ENCODE data around the gene SERPINB8. TPM values are rescaled to one million over a fixed set of nuclear protein-coding genes. Genes with fewer than 3 reads are reported as not detected.
A peak's percentile ranks its signal among the peaks of the same experiment; 100 is the strongest.

The SERPINB8 gene
- total and polyA plus RNA-seq, 8 donors: 1.2 to 15.3 (median 8.5) TPM

- Histone ChIP-seq H3K9me3 (no peaks in the 10 kb centered on the region), H3K4me3 (no peak overlapping the region), H3K4me1 (no peaks in the 10 kb centered on the region), H3K27ac (no peak overlapping the region), H3K27me3 (peaks cover 0 to 18% (median 9%) of the 10 kb centered on the region in 3 donors), H3K36me3 (no peaks in the 10 kb centered on the region)
- TF ChIP-seq POLR2A (IDR thresholded peaks at IDR 0.05) (no peak), CTCF (IDR thresholded peaks at IDR 0.05) (no peak), POLR2AphosphoS5 (IDR thresholded peaks at IDR 0.05) (no peak), EP300 (IDR thresholded peaks at IDR 0.05) (no peak)
- DNase-seq: no peak
- intact Hi-C loops (cut with DNase I; ENCODE audit: low total_unique reads): no loop called here
- 57 to 63% (median 59%) methylated on average over 4 of the region's 4 CpGs for WGBS, 5 donors
Observed at GRCh38 chr18:63956755-63957154, 13.1 kb upstream of the SERPINB8 start.

- DNase-seq: no peak
- intact Hi-C loops (cut with DNase I; ENCODE audit: low total_unique reads): no loop called here
- Histone ChIP-seq H3K4me3 (no peak overlapping the region), H3K27me3 (peaks cover 0 to 19% (median under 1%) of the 10 kb centered on the region in 3 donors), H3K4me1 (peaks cover 0 to 9% (median 0%) of the 10 kb centered on the region in 4 donors), H3K27ac (no peak overlapping the region), H3K36me3 (no peaks in the 10 kb centered on the region), H3K9me3 (no peaks in the 10 kb centered on the region)
- TF ChIP-seq CTCF (IDR thresholded peaks at IDR 0.05): no peak
- TF ChIP-seq POLR2AphosphoS5 (IDR thresholded peaks at IDR 0.05): no peak
- no peak for TF ChIP-seq EP300 (IDR thresholded peaks at IDR 0.05)
- TF ChIP-seq POLR2A (IDR thresholded peaks at IDR 0.05): no peak
- WGBS, 5 donors: 74 to 83% (median 81%) methylated on average over 1 of the region's 1 CpG
Observed at GRCh38 chr18:63960891-63961290, 9.0 kb upstream of the SERPINB8 start.

GRCh38 chr18:63961435-63961980 lies 8.4 kb upstream of the SERPINB8 start:
- no peak overlapping the region for H3K27ac ChIP-seq
- TF ChIP-seq EP300 (IDR thresholded peaks at IDR 0.05): no peak
- no peaks in the 10 kb centered on the region for H3K9me3 ChIP-seq
- H3K36me3 ChIP-seq: no peaks in the 10 kb centered on the region
- no peak overlapping the region for H3K4me3 ChIP-seq
- H3K27me3 ChIP-seq: peaks cover 0 to 14% (median 0%) of the 10 kb centered on the region in 3 donors
- DNase-seq: no peak
- intact Hi-C loops (cut with DNase I; ENCODE audit: low total_unique reads): no loop called here
- peaks cover 0 to 9% (median 0%) of the 10 kb centered on the region in 4 donors for H3K4me1 ChIP-seq
- 67 to 76% (median 69%) methylated on average over 5 of the region's 5 CpGs for WGBS, 5 donors

DNA sequence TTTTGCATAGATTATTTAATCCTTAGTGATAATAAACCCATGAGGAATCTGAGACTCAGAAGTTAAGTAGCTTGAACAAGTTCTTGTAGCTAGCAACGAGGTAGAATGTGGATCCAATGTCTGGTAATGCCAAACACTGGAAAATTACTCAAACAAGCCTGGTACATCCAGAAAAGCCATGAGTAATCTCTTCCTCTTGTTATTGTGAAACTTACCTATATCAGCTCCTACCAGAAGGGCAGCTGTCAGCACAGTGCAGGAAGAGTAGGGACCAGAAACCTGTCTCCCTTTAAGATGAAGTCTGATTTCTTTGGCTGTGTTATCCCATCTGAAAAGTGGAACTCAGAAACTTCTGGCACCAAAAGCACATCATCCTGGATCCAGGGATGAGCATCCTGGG lies 7.7 kb upstream of the SERPINB8 start:
- H3K27me3 ChIP-seq: peaks cover 0 to 14% (median 0%) of the 10 kb centered on the region in 3 donors
- no peaks in the 10 kb centered on the region for H3K9me3 ChIP-seq
- intact Hi-C loops (cut with DNase I; ENCODE audit: low total_unique reads): no loop called here
- 14 to 43% (median 31%) methylated on average over 1 of the region's 1 CpG for WGBS, 5 donors
- H3K4me3 ChIP-seq: no peak overlapping the region
- no peak for TF ChIP-seq POLR2AphosphoS5 (IDR thresholded peaks at IDR 0.05)
- no peak for TF ChIP-seq POLR2A (IDR thresholded peaks at IDR 0.05)
- TF ChIP-seq EP300 (IDR thresholded peaks at IDR 0.05): no peak
- no peak for TF ChIP-seq CTCF (IDR thresholded peaks at IDR 0.05)
- H3K36me3 ChIP-seq: no peaks in the 10 kb centered on the region
- no peak for DNase-seq
- H3K4me1 ChIP-seq: peaks cover 0 to 9% (median 0%) of the 10 kb centered on the region in 4 donors
- H3K27ac ChIP-seq: no peak overlapping the region

DNA sequence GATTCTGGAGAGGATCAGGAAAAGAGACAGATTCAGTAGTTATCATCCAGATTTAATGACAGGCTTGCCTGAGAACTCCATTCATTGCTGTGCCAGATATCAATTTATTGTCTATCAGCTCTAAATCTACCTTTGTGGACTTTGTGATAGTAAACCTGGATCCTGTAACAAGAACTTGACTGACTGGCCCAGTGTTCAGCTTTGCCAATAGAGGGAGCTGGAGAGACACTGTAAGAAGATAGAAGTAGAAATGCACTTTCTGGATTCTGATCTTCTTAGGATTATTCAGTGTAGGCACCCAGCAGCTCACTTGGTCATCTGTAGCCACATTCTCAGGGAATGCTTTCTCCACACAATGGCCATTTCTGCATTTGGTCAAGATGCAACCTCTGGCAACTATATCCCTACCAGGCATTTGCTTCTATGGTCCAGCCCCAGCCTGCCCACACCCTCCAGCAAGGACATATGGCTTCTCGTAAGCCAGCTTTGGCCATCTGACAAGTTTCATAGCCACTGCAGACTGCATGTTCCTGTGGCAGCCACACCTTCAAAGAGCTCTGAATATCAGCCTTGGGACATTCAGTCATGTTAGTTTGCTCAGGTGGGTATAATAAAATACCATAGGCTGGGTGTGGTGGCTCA lies 6.1 kb upstream of the SERPINB8 start:
- Histone ChIP-seq H3K9me3 (no peaks in the 10 kb centered on the region), H3K4me3 (no peak overlapping the region), H3K27me3 (peaks cover 0 to 14% (median 0%) of the 10 kb centered on the region in 3 donors), H3K36me3 (no peaks in the 10 kb centered on the region), H3K27ac (no peak overlapping the region), H3K4me1 (peaks cover 0 to 9% (median 0%) of the 10 kb centered on the region in 4 donors)
- DNase-seq: peak; percentile 57 to 75
- intact Hi-C loops (cut with DNase I; ENCODE audit: low total_unique reads): no loop called here
- TF ChIP-seq POLR2AphosphoS5 (IDR thresholded peaks at IDR 0.05) (no peak), CTCF (IDR thresholded peaks at IDR 0.05) (peak in 5 of 7 experiments; percentile 62 to 74 (median 67))
- 13 to 50% (median 33%) methylated on average over 1 of the region's 1 CpG for WGBS, 5 donors
